MCF 10A (cell line): ENCODE results near the gene ACER1. TPM values are rescaled to one million over a fixed set of nuclear protein-coding genes. Genes with fewer than 3 reads are reported as not detected.

ENCODE experiments used
- BruUV-seq: library from RNA; stranded (reverse); fragments of 400-500 nt; replicated peaks from 2 replicates; lab custom pipeline; 2021; lab: Mats Ljungman, UMichigan
- CTCF ChIA-PET: fragments of 300-600 bp; sonication (Branson Sonifier 250); formaldehyde crosslinking; extraction: SDS; loops from one replicate; lab custom pipeline; 2021; ENCODE audit warnings: antibody characterized with exemption, inconsistent platforms; lab: Yijun Ruan, JAX
- POLR2A ChIA-PET: fragments of 300-600, 350-650 bp; sonication (Branson Sonifier 250); formaldehyde crosslinking; extraction: SDS; loops from one replicate; lab custom pipeline; 2020; ENCODE audit warnings: antibody characterized with exemption, inconsistent platforms; lab: Yijun Ruan, JAX
- DNase-seq: peaks from one replicate; pipeline ENCODE4 v3.0.0-alpha.2; 2018; ENCODE audit not compliant: unreplicated experiment
- H3K27ac Mint-ChIP-seq: one replicate; pipeline ENCODE4 v1.8.0; 2022; ENCODE audit warnings: mild to moderate bottlenecking, low read depth, mixed read lengths; ENCODE audit not compliant: unreplicated experiment
- H3K27me3 Mint-ChIP-seq: one replicate; pipeline ENCODE4 v1.8.0; 2022; ENCODE audit warnings: mixed read lengths; ENCODE audit not compliant: insufficient read depth, unreplicated experiment
- H3K36me3 Mint-ChIP-seq: one replicate; pipeline ENCODE4 v1.8.0; 2022; ENCODE audit warnings: mild to moderate bottlenecking, moderate library complexity, mixed read lengths; ENCODE audit not compliant: insufficient read depth, unreplicated experiment
- H3K4me1 Mint-ChIP-seq: one replicate; pipeline ENCODE4 v1.8.0; 2022; ENCODE audit warnings: mixed read lengths; ENCODE audit not compliant: insufficient read depth, unreplicated experiment
- H3K4me3 Mint-ChIP-seq: one replicate; pipeline ENCODE4 v1.8.0; 2022; ENCODE audit warnings: mild to moderate bottlenecking, moderate library complexity, mixed read lengths; ENCODE audit not compliant: unreplicated experiment
- H3K9me3 Mint-ChIP-seq: one replicate; pipeline ENCODE4 v1.8.0; 2022; ENCODE audit warnings: mixed read lengths; ENCODE audit not compliant: unreplicated experiment
- intact Hi-C: fragments of 100-400 bp; cut with micrococcal nuclease; formaldehyde crosslinking; loops from 2 replicates; pipeline ENCODE4 v1.14.1; 2022
- total RNA-seq: library from RNA; stranded (reverse); gene quantifications from 2 replicates; pipeline ENCODE4 v1.2.3, GENCODE V29; 2022
- TF ChIP-seq, protein P1 (sequence below): fragments of 200-600 bp; IDR thresholded peaks from one replicate; pipeline ENCODE4 v1.8.0; 2022; ENCODE audit warnings: antibody characterized with exemption, mild to moderate bottlenecking; ENCODE audit not compliant: unreplicated experiment

The ACER1 gene
- total RNA-seq, 1 experiment from 2014 or later: not detected

- Mint-ChIP-seq H3K27ac (no peak overlapping the region), H3K9me3 (no peaks in the 10 kb centered on the region), H3K27me3 (no peaks in the 10 kb centered on the region), H3K4me1 (peaks cover 5% of the 10 kb centered on the region), H3K36me3 (peaks cover 53% of the 10 kb centered on the region), H3K4me3 (no peak overlapping the region)
- no peak for DNase-seq
- no TSS peak for BruUV-seq
- ChIA-PET POLR2A (interaction anchor here (0.6 kb wide), 1 partner anchor 487 kb away, joined by 4 read pairs; no protein-coding TSS in a partner anchor), CTCF (interaction anchor here (0.5 to 0.9 kb wide), 2 partner anchors 23 to 160 kb away, joined by 3 read pairs; no protein-coding TSS in a partner anchor)
- intact Hi-C loops: no loop called here
- TF ChIP-seq, protein P1, sequence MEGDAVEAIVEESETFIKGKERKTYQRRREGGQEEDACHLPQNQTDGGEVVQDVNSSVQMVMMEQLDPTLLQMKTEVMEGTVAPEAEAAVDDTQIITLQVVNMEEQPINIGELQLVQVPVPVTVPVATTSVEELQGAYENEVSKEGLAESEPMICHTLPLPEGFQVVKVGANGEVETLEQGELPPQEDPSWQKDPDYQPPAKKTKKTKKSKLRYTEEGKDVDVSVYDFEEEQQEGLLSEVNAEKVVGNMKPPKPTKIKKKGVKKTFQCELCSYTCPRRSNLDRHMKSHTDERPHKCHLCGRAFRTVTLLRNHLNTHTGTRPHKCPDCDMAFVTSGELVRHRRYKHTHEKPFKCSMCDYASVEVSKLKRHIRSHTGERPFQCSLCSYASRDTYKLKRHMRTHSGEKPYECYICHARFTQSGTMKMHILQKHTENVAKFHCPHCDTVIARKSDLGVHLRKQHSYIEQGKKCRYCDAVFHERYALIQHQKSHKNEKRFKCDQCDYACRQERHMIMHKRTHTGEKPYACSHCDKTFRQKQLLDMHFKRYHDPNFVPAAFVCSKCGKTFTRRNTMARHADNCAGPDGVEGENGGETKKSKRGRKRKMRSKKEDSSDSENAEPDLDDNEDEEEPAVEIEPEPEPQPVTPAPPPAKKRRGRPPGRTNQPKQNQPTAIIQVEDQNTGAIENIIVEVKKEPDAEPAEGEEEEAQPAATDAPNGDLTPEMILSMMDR: no peak
Observed at GRCh38 chr19:6378486-6378885, 45.1 kb upstream of the ACER1 start.

- H3K27me3 Mint-ChIP-seq: no peaks in the 10 kb centered on the region
- intact Hi-C loops: no loop called here
- no peak overlapping the region for H3K4me3 Mint-ChIP-seq
- TF ChIP-seq, protein P1: no peak
- no peaks in the 10 kb centered on the region for H3K9me3 Mint-ChIP-seq
- BruUV-seq: no TSS peak
- peaks cover 6% of the 10 kb centered on the region for H3K4me1 Mint-ChIP-seq
- no peak for DNase-seq
- H3K27ac Mint-ChIP-seq: no peak overlapping the region
- H3K36me3 Mint-ChIP-seq: peaks cover 51% of the 10 kb centered on the region
- CTCF ChIA-PET: interaction anchor here (0.9 kb wide), 1 partner anchor 159 kb away, joined by 3 read pairs; no protein-coding TSS in a partner anchor
- POLR2A ChIA-PET: interaction anchor here (0.6 kb wide), 2 partner anchors 33 to 487 kb away, joined by 3 to 4 read pairs; no protein-coding TSS in a partner anchor
Observed at GRCh38 chr19:6378041-6378440, 44.6 kb upstream of the ACER1 start.

DNA sequence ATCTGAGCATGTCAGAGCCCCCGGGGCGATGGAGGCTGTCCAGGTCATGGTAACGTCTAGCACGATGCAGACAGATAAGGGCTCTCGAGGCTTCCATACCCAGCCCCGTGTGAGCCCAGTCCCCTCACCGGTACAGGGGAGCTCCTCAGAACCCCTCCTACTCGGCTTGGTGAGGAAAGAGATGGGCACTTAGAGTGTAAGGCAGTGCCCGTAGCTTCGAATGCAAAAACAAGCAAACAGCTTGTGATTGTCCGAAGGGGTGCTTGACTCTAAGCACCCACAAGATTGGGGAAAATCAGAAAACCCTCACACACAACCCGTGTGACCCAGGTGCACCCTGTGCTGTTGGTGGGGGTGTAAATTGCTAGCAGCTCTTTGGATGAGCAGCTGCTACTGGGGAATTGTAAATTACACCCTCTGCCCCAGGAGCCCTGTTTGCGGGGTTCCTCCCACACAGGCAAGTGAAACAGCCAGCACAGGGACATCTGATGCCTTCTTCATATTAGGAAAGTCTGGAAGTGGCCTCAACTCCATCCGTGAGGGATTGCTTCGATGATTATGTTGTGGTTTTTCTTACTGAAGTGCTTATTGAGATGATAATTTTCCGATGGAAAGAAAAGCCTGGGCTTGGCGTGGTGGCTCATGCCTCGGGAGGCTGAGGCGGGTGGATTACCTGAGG is 43.2 kb upstream of the ACER1 start:
- ChIA-PET POLR2A (no interaction called here), CTCF (no interaction called here)
- intact Hi-C loops: no loop called here
- TF ChIP-seq, protein P1: no peak
- Mint-ChIP-seq H3K9me3 (no peaks in the 10 kb centered on the region), H3K36me3 (peaks cover 37% of the 10 kb centered on the region), H3K27me3 (no peaks in the 10 kb centered on the region), H3K4me1 (peaks cover 11% of the 10 kb centered on the region), H3K27ac (no peak overlapping the region), H3K4me3 (no peak overlapping the region)
- BruUV-seq: no TSS peak
- DNase-seq: no peak

DNA sequence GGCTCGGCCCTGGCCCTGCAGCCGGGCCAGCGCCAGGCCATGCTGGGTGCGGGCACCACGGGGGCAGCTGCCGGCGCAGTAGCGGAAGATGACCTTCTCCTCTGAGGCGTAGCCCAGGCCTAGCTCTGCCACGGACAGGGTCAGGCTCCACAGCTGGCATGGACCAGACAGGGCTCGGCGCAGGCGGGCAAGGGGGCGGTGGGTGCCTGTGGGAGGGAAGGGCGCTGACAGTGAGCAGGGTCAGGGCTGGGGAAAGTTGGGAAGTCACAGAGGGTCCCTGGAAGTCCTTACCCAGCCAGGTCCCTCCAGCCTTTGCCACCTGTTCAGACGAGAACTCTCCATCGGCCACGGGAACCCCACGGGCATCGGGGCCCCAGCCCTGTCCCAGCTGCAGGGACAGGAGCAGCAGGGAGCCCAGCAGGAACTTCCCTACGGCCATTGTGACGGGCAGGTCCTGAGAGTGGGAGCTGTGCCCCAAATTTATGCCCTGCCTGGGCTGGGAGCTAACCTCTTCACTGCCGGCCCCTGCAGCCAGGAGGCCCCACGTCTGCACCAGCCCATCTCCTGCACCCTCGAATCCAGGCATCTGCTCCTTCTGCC is 42.1 kb upstream of the ACER1 start, which contains the start of gene PSPN:
Gene PSPN, minus strand, starts transcription at position 523 of the 600 bp plus-strand sequence. Its CDS starts 84 bp downstream, at position 439.
- Mint-ChIP-seq H3K27me3 (no peaks in the 10 kb centered on the region), H3K4me1 (peaks cover 11% of the 10 kb centered on the region), H3K9me3 (no peaks in the 10 kb centered on the region), H3K27ac (no peak within 1 kb of the TSS), H3K36me3 (peaks cover 36% of the 10 kb centered on the region), H3K4me3 (peak within 1 kb of the TSS; percentile 23)
- intact Hi-C loops: no loop called here
- ChIA-PET CTCF (interaction anchor here (0.5 kb wide), 1 partner anchor 1808 kb away, joined by 3 read pairs; no protein-coding TSS in a partner anchor), POLR2A (interaction anchor here (0.6 to 0.9 kb wide), 2 partner anchors 17 to 49 kb away, joined by 3 to 5 read pairs; partner anchors contain the start of gene KHSRP)
- DNase-seq: no peak
- TF ChIP-seq, protein P1: no peak
- BruUV-seq: no TSS peak
